GM12878 (cell line): ENCODE results near the gene TBC1D30. TPM values are rescaled to one million over a fixed set of nuclear protein-coding genes. Genes with fewer than 3 reads are reported as not detected.

ENCODE experiments used
- CEBPZ ChIP-seq: fragments of 150-350 bp; IDR thresholded peaks from 2 replicates; pipeline ENCODE4 v1.6.1; 2016; ENCODE audit warnings: low read depth, low read length
- CHD1 ChIP-seq: IDR thresholded peaks from 2 replicates; pipeline ENCODE4 v1.6.1; 2012; ENCODE audit warnings: low read depth, low read length, improper control_type of control experiment
- DPF2 ChIP-seq: fragments of 450-650 bp; IDR thresholded peaks from 2 replicates; pipeline ENCODE4 v1.6.1; 2017; ENCODE audit warnings: mild to moderate bottlenecking
- EED ChIP-seq: sonication (generic); IDR thresholded peaks from 2 replicates; pipeline ENCODE4 v1.6.1; 2016; ENCODE audit warnings: antibody characterized with exemption, low read depth
- FOS ChIP-seq: IDR thresholded peaks from 3 replicates; pipeline ENCODE4 v1.6.1; 2011; ENCODE audit warnings: borderline replicate concordance; ENCODE audit not compliant: insufficient read length; ENCODE audit errors: extremely low read depth
- GATAD2B ChIP-seq: fragments of 450-650 bp; conservative IDR thresholded peaks from 2 replicates; pipeline ENCODE4 v1.6.1; 2017; ENCODE audit warnings: low read depth, mild to moderate bottlenecking, moderate library complexity
- MLLT1 ChIP-seq: fragments of 450-650 bp; IDR thresholded peaks from 2 replicates; pipeline ENCODE4 v1.6.1; 2016; ENCODE audit warnings: mild to moderate bottlenecking
- RELB ChIP-seq: fragments of 450-650 bp; IDR thresholded peaks from 2 replicates; pipeline ENCODE4 v1.6.1; 2017; ENCODE audit warnings: low read depth, mild to moderate bottlenecking, moderate library complexity
- REST ChIP-seq: IDR thresholded peaks from 2 replicates; pipeline ENCODE4 v1.6.1; 2012; ENCODE audit warnings: mild to moderate bottlenecking, low read depth, low read length
- STAT3 ChIP-seq: IDR thresholded peaks from 2 replicates; pipeline ENCODE4 v1.6.1; 2011; ENCODE audit warnings: low read depth, low read length, improper control_type of control experiment
- YY1 ChIP-seq: IDR thresholded peaks from 2 replicates; pipeline ENCODE4 v1.6.1; 2011; ENCODE audit warnings: low read depth, mild to moderate bottlenecking, low read length
- ZBTB40 ChIP-seq: fragments of 450-650 bp; IDR thresholded peaks from 2 replicates; pipeline ENCODE4 v1.6.1; 2016; ENCODE audit warnings: mild to moderate bottlenecking, moderate library complexity, borderline replicate concordance
- ZNF24 ChIP-seq: fragments of 450-650 bp; IDR thresholded peaks from 2 replicates; pipeline ENCODE4 v1.6.1; 2017; ENCODE audit warnings: antibody characterized with exemption, mild to moderate bottlenecking
- polyA plus RNA-seq, 11 experiments: library from polyadenylated mRNA; depleted of rRNA in 4 of 11; unstranded in 6 of 11; stranded (reverse) in 5 of 11; fragments of >200 nt; fragmentation: Nextera tagmentation in 4 of 11; fragmentation: Illumina TruSeq in 1 of 11; extraction: Ambion mirVana in 4 of 11; extraction: Trizol in 1 of 11; gene quantifications; 1 replicate in 1 of 11; 2 replicates in 10 of 11; pipeline versions ENCODE4 v1.2.1 to v1.2.3, GENCODE V29; 2011 to 2016; ENCODE audit warnings: inconsistent platforms in 2 of 11, missing spikeins in 2 of 11, low read depth in 1 of 11
- total RNA-seq, 4 experiments: library from RNA; depleted of rRNA in 3 of 4; stranded (reverse); fragments of >200 nt in 3 of 4; fragmentation: Illumina TruSeq in 1 of 4; extraction: Trizol in 1 of 4; gene quantifications; 2 replicates each; pipeline versions ENCODE4 v1.2.1 to v1.2.3, GENCODE V29; 2013 to 2021

TBC1D30 gene
- total and polyA plus RNA-seq, 10 of the 15 experiments (the other 5 are each of a cell fraction or from before 2014, with no cell fraction given) = 1.2 to 23.3 (median 11.1) TPM

- TF ChIP-seq RELB (peak; percentile 81), GATAD2B (no peak; the same call in 1 of the 2 replicates), EED (peak; percentile 79), MLLT1 (no peak), ZNF24 (0 out of 2 replicates have a peak, but pooled peaks have one; percentile 32), DPF2 (peak; percentile 76), FOS (no peak), CHD1 (no peak), STAT3 (0 out of 2 replicates have a peak, but pooled peaks have one; percentile 46), REST (peak; percentile 25; the same call in 1 of the 2 replicates), CEBPZ (no peak), ZBTB40 (no peak; the same call in 1 of the 2 replicates), YY1 (no peak)
These were observed 53.0 kb downstream of the TBC1D30 start (continued) for GRCh38 chr12:64877363-64878004.
